GM21367 (cell line): Measurements from ENCODE around the gene ROCK2.

Experiments used
- ATAC-seq: cut with Tn5 transposase; IDR thresholded peaks from one replicate; pipeline ENCODE4 v1.9.1; 2021; ENCODE audit not compliant: unreplicated experiment

Gene ROCK2

GRCh38 chr2:11132036-11132671 lies 212.3 kb downstream of the ROCK2 start:
- no peak for ATAC-seq

GRCh38 chr2:11131166-11131920 lies 213.1 kb downstream of the ROCK2 start:
- no peak for ATAC-seq
